NCI-H146 treated with DMSO at 0.1 percent for 48 hours (cell line): ENCODE results near the gene AGMO.

Experiments
- DNase-seq: peaks from one replicate; lab custom pipeline; 2025; ENCODE audit not compliant: unreplicated experiment; lab: John Stamatoyannopoulos, UW

Gene AGMO

DNA sequence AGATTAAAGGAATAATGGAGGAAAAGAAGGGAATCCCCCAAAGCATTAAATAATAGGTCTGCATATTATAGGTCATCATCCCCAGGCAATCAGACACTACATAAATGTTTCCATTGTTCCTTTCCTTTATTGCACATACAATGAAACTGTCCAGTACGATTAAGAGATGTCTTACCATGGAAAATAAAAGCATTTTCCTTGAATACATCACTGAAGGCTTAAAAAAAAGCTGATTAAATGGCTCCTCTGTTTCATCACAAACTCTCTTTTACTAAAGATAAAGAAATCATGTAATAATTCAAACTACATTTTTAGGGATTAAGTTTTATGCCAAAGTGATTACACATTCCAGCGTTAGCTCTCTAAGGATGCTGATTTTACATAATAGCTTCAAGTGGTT lies 316.0 kb downstream of the AGMO start:
- no peak for DNase-seq

DNA sequence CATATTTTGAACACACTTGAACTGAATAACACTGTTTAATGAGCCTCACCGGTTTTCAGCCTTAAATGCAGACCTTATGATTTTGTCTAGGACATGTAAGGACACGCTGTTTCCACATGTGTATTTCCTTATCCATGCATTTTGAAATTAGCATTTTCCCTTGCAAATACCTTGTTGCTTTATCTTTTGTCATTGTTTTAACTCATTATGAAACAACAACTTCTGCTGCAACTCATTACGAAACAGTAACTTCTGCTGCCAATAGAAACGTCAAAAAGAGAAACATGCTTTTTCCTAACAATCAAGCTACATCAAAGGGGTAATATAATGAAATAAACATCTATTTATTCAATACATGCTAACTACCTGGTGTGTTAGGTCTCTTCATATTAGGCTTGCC lies 322.0 kb downstream of the AGMO start:
- no peak for DNase-seq

DNA sequence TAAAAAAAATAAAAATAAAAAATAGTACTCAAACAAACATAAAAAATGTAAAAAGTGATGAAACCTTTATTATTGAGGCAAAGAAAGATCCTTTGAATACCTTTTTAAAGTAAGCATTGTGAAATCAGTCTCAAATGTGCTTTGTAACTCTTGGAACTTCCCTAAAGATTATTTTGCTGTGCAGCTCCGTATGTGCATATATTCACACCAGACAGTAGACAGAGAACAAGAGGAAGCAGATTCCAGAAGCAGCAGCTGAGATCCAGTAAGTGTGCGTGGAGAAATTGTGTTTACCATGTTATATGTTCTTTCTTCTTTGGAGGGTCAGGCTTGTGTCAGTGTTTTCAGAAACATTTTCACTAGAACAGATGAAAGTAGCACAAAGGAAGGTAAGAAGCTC lies 324.9 kb downstream of the AGMO start:
- no peak for DNase-seq

DNA sequence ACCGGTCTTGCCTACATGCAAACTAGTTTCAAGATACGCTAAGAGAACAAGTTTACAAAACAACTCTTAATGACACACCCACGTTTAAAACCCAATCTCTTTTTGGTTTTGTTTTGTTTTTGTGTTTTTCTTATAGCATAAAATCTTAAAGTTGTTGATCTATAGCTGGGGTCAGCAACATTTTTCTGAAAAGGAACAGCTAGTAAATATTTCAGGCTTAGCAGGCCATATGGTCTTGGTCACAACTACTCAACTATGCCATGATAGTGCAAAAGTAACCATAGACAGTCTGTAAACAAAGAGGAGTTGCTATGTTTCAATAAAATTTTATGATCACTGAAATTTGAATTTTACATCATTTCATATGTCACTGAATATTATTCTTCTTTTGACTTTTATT lies 327.4 kb downstream of the AGMO start:
- DNase-seq, result no peak

DNA sequence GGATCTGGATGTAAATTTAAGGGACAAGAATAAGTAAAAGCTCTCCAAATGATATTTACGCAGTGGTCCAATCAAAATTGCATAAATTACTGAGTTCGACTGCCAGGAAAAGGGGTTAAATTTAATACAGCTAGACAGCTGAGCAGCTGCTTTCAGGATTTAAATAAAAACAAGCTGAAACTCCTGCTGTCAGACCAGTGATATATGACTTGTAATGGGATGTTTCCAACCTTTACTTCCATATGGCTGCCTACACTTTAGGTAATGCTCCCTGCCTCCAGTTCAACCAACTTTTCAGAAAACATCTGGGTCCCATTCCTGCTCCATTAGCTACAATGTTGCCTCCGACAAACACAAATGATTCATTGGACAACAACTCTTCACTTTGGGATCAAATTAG lies 333.0 kb downstream of the AGMO start:
- no peak for DNase-seq

DNA sequence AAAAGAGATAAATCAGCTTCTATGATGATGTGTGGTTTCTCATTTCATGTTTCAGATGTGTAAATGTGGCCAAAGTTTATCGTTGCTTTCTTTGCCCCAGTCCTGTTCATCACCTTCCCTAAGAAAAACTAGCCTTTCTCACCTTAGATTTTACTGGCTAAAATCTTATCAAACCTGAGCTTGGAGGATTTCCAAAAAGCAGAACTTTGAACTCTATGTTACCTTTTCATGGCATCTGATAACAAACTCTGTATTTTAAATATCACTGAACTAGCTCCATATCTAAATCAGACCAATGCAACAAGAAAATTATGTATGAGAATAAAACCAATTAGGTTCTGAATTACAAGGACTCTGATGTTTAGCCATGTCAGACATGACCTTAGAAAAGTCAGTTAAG lies 335.8 kb downstream of the AGMO start:
- no peak for DNase-seq

DNA sequence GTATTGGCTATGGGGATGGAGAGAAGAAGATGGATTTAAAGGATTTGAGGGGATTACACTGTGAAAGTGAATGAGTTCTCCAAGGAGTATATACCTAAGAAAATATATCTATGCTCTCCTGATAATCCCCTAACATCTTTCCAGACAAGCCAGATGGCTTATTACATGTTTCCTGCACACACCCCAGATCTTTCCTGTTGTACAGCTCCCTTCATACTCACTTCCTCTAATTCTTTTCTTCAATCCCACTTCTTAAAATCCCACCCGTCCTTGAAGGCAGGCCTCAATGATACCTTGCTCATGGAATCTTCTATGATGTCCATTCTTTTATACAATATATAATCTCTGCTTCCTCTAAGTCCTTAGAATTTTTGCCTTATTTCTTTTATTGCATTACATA lies 342.1 kb downstream of the AGMO start:
- no peak for DNase-seq

DNA sequence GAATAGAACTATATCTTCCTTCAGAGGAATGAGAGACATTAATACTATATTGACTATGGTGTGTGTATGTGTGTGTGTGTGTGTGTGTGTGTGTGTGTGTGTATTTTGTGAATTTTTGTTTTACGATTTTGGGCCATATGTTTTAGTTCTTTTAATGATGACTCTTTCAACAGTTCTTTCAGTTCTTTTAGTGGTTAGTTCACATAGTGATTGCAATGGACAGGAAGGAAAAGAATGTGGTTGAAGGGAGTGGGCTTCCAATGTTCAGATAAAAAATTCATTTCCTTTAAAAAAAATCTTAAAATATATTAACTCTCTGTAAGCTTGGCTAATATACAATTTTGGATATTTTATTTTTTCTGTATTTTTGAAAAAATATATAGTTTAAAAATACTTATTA lies 343.6 kb downstream of the AGMO start:
- no peak for DNase-seq

DNA sequence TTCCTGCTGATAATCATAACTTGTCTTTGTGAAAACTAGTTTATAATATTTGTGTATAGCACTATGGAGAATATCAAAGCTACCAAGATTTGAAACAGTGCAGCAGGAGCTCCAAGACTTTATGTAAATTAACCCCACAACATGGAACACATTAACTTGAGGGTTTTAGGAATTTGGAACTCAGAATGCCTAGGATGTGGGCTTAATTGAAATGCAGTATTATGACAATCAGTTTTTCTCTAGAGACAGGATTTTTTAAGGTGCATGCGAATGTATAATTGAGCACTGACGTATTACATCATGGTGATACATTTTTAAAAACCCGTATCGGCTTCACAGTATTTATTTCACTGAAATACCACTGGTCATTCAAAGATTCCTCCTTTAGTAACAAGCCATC lies 346.2 kb downstream of the AGMO start:
- no peak for DNase-seq

DNA sequence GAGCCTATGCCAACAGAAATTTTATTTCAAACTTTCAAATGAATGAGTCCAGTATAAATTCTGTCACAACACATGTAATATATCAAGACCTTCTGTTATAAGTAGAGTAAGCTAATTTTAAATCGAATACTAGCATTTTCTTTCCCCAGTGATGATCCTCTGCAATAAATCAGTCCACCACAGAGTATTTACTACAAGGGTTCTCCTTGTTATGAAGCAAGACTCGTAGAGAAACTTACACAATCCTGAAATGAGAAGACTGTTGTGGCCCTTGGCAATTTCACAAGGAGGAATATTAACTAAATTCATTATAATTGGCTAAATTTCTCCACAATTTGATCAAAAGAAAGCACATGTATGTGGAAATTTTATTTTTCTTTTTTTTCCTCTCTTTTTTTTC lies 346.8 kb downstream of the AGMO start:
- DNase-seq, result no peak

DNA sequence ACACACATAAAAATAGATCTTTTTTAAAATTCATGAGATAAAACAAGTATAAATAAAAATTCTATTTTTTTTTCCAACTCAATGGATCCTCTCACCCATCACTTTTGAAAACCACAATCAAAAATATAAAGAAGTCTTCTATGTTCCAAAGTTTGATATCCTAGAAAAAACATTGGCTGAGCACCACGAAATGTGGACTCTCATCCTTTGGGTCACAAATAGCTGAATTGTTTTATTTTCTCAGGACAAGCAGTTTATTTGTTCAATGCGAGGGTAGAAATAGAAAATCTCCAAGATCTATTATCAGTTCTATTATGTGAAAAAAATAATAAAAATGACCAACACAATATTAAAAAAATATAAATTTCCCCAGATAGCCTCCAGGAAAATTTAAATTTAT lies 348.7 kb downstream of the AGMO start:
- no peak for DNase-seq

DNA sequence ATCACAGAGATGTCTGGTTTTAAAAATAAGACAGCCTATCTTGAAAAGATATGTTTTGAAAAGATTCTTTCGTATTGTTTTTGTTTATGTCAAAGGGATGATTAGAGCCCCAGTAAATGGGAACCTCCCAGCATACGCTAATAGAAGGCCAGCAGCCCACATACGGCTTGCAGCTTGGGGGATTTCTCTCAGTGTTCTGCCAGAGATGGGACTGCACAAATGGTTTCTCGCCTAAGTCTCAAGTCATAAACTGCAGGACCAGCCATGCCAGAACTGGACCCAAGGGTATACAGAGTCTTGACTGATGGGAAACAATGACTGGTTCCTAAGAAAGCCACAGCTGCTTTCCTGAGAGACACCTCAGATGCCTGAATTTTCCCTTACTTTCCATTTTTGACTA lies 352.4 kb downstream of the AGMO start:
- no peak for DNase-seq

DNA sequence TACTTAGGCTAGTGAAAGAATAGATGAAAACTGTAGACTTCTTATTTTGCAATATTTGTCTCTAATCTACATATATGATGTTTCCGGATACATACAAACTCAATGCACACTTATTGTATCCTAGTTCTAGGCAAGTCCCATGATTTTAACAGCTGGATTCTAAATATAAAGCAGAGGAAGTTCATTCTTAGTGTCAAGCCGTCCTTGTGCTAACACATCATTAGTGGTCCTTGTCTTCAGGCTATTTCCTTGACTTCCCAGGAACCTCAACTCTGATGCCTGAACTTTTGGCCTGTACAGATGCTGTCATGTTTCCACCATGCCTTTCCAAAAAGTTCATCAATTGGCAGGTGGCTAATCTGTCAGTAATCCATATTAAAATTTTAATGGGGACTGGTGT lies 357.4 kb downstream of the AGMO start:
- DNase-seq, result no peak

DNA sequence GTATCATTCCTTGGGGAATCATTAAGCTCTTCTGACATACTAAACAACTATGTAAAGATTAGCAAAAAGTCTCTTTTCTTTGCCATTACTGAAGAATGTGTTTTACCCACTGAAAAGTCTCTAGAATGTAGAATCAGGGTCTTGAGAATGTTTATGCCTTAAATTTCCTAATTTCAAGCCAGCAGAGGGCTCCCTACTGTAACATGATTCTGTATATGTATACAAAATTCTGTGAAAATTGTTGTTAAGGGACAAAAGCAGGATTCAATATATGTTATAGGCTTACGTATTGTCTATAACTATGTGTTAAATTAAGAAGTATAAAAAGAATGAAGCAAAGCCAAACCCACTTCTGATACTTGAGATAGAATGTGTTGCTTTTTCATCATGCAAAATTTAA lies 362.3 kb downstream of the AGMO start:
- no peak for DNase-seq

DNA sequence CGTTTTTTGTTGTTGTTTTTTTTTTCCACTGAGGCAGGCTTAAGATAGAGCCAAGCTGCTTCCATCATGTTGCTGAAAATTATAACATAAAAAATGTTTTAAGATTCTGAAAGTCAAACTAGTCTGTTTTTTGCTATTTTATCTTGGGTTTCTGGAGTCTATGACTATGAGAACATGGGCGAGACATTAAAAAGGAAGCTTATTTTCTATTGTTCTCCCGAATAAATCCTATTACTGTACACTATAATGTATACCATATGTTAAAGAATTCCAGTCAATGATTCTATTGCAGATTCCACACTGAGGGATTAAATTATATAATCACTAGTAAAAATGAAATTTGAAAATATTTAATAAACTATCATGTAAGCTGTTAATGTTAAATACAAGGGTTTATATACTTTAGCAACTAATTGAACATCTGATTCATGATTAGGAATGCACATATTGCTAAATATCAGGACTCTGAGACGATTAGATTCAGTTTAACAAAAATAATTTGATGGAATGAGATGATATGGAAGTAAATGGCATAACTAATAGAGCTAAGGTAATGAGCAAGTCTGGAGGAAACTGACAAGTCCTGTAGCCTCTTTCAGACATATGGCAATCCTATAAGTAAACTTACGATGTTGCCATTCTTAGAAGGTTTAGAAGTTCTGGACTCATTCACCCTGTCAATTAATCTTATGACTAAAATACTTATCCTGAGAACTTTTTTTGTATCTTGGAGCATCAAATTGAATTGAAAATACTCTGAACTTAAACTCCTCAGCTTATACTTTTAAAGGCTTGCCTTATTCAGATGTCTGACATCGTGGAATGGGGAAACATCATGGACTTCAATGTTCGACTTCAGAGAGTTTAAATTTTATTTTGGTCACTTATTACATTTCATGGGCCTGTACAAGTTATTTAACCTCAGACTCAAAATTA lies 364.5 kb downstream of the AGMO start:
- DNase-seq, result no peak

DNA sequence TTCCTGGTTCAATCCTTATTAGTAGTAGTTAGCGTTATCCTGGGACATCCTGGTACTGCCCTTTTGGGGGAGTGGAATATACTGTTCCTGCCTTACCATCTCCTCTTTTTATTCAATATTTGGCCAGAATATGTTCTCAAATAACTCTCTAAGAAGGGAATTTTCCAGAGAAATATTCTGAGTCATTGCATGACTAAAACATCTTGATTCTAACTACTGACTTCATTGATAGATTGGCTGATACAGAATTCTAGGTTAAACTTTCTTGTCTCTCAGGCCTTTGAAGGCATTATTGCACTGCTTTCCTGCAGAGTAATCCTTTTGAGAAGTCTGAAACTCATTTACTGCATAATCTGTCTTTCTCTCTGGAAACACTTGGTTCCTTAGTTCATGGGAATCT lies 383.8 kb downstream of the AGMO start:
- DNase-seq, result no peak

DNA sequence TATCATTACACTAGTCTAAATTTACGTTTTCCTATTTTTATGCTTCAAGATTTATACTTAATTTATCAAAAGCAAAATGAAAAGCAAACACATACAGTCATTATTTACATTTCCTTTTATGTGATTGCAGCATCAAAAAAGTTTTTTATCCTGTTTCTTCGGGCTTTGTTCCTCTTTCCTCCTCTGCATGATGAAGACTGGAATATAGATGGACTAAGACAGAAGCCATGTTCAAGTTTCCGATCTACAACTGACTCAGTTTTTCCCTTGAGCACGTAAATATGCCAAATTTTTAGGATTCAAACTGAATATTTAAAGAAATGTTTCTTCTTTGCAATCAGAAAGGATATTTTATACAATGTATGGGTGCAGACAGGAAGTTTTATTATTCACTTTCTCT lies 385.7 kb downstream of the AGMO start:
- DNase-seq, result no peak

DNA sequence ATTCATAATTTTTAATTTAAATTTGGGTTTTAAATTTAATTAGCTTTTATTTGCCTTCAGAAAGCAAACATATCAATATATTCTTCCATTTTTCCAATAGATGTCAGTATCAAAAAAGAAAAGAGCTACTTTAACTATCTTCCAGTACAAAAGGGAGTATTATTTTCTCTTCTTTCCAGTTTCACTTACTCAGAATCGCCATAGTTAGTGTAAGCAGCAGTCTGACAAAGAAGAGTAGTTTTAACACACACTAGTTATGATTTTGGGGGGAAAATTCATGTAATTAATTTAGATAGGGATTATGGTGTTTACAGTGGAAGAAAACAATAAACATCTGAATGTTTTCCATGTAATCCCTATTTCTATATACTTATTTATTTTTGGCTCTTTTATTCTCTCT lies 386.7 kb downstream of the AGMO start:
- DNase-seq, result no peak

DNA sequence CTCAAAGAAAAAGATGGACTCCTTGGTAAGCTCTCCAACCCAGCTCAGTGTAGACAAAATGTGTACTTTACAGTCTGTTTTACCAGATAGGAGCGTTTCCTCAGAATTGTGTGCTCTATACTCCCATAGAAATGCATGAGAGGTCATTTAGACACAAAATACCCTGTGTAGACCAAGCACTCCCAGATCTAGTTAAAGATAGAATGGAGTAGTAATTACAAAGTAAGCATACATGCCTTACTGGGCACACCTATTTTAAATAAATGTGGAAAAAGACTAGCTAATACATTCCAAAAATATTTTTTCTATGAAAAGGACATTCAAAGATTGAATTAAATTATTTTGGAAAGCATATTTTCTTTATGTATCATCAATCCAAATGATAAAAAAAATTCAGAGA lies 387.3 kb downstream of the AGMO start:
- no peak for DNase-seq

DNA sequence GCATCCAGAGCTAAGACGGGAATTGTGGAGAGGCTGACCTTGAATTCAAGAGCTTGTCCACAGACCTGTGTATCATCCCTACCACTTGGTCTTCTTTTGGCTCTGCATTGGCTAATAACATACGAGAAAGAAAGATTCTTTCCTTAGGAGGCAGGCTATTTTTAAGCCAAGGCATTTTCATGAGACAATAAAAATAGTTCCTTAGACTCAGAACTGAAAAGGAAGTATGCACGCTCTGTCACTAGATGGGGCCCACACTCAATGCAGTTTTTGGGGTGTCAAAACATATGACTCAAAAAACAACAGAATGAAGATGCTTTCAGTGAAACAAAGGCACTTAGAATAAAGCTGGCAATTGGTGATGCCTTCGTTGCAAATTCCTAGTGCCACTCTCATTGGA lies 393.3 kb downstream of the AGMO start:
- DNase-seq, result peak; percentile 13

DNA sequence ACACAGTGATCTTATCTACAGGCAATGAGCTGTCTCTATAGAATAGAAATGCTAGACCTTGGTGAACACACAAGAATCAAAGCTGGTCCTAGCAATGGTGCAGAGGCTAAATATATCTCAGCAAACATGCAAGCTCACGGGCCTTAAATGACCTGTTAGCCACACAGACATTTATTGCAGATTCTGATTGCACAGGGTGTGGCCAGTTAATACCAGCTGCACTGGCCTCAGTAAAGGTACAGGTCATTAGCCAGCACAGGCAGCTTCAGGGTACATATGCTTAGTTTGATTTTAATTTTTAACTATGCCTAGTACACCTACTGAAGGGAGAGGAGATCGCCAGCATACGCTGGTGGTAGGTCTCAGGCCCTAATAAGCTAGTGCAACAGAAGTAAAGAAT lies 393.9 kb downstream of the AGMO start:
- DNase-seq, result peak; percentile 91

DNA sequence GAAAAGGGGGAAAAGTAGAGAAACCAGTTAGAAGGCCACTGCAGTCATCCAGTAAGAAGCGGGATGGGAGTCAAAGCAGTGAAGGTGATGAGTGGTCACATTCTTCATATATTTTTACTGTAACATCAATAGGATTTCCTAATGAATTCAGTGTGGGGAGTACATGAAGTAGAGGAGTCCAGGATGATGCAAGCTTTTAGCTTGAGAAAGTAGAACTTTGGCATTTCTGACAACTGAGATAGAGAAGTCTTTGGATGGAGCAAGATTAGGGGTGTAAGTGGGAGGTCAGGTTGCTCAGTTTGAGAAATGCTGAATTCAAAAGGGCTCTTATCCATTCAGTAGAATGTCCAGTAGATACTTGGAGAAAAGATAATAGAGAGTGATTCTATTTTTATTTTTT lies 395.2 kb downstream of the AGMO start:
- DNase-seq, result no peak

DNA sequence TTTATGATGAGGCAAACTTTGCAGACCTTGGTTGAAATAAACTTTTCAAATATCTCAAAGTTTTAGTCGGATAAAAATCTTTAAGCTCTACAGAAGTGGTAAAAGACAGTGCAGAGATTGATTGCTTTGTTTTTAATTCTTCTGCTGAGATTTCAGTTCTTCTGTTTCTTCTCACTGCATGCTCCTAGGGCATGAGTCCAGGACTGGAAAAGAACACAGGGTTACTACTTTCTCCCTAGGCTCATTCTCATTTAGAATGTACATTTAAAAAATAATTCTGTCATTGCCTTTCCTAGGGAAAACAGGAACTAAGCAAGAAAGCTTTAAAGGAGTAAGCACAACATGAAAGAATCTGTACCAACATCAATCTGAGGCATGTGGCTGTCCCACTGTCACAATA lies 402.6 kb downstream of the AGMO start:
- DNase-seq, result no peak
